Measurements from ENCODE around the gene PSMB7. TPM values are rescaled to one million over a fixed set of nuclear protein-coding genes. Genes with fewer than 3 reads are reported as not detected.

PSMB7 gene
- total RNA-seq, 3 donors from 2014 or later, result 157 to 206 (median 162) TPM

GRCh38 chr9:124443625-124444024 is 28.4 kb upstream of the PSMB7 start:
- DNase-seq (ENCODE audit: low spot score in 2 of 2), result no peak
- intact Hi-C loops (cut with DNase I; ENCODE audit: low total_unique reads), result no loop called here
- Histone ChIP-seq H3K4me1 (no peaks in the 10 kb centered on the region), H3K9me3 (no peaks in the 10 kb centered on the region), H3K27me3 (no peaks in the 10 kb centered on the region), H3K4me3 (no peak overlapping the region), H3K27ac (peak overlapping the region in 1 of 2 donors; percentile 5), H3K36me3 (no peaks in the 10 kb centered on the region)
- no peak for TF ChIP-seq CTCF (IDR thresholded peaks at IDR 0.05)
- TF ChIP-seq POLR2A (IDR thresholded peaks at IDR 0.05), result no peak
- TF ChIP-seq POLR2AphosphoS5 (IDR thresholded peaks at IDR 0.05), result no peak

DNA sequence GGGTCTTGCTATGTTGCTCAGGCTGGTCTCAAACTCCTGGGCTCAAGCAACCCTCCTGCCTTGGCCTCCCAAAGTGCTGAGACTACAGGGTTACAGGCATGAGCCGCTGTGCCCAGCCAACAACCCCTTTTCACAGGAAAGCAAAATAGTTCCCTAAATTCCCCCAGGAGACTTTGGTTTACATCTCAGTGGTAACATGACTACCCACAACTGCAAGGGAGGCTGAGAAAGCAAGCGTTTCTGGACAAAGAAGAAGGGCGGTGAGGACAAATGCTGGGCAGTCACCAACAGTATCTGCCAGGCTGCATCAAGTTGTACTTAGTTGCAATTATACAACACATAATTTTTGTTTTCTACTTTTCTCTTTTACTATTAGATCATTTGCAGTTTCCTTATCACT is 27.6 kb upstream of the PSMB7 start:
- H3K27ac ChIP-seq, result no peak overlapping the region
- H3K36me3 ChIP-seq, result no peaks in the 10 kb centered on the region
- intact Hi-C loops (cut with DNase I; ENCODE audit: low total_unique reads), result no loop called here
- TF ChIP-seq POLR2AphosphoS5 (IDR thresholded peaks at IDR 0.05) (no peak), POLR2A (IDR thresholded peaks at IDR 0.05) (no peak), CTCF (IDR thresholded peaks at IDR 0.05) (no peak)
- no peaks in the 10 kb centered on the region for H3K9me3 ChIP-seq
- no peaks in the 10 kb centered on the region for H3K27me3 ChIP-seq
- H3K4me3 ChIP-seq, result no peak overlapping the region
- peak in 1 of 2 donors; percentile 2 for DNase-seq (ENCODE audit: low spot score in 2 of 2)
- no peaks in the 10 kb centered on the region for H3K4me1 ChIP-seq

DNA sequence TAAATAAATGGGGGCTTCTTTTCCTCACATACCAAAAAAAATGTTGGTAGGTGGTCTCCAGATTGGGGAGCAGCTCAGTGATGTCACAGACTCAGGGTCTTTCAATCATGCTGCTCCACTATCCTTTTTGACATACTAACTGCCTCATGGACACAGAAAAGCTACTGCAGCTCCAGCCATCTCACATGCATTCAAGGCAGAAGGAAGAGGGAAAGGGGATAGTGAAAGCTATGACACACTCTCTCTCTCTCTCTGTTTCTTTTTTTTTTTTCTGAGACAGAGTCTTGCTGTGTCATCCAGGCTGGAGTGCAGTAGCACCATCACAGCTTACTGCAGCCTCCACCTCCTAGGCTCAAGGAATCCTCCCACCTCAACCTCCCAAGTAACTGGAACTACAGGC is 27.1 kb upstream of the PSMB7 start:
- TF ChIP-seq CTCF (IDR thresholded peaks at IDR 0.05) (no peak), POLR2AphosphoS5 (IDR thresholded peaks at IDR 0.05) (no peak), POLR2A (IDR thresholded peaks at IDR 0.05) (no peak)
- H3K27me3 ChIP-seq, result no peaks in the 10 kb centered on the region
- H3K36me3 ChIP-seq, result no peaks in the 10 kb centered on the region
- intact Hi-C loops (cut with DNase I; ENCODE audit: low total_unique reads), result no loop called here
- no peaks in the 10 kb centered on the region for H3K9me3 ChIP-seq
- no peak overlapping the region for H3K4me3 ChIP-seq
- no peak overlapping the region for H3K27ac ChIP-seq
- no peak for DNase-seq (ENCODE audit: low spot score in 2 of 2)
- no peaks in the 10 kb centered on the region for H3K4me1 ChIP-seq

- no peak for DNase-seq (ENCODE audit: low spot score in 2 of 2)
Observed at GRCh38 chr9:124441291-124441690, 26.0 kb upstream of the PSMB7 start.

DNA sequence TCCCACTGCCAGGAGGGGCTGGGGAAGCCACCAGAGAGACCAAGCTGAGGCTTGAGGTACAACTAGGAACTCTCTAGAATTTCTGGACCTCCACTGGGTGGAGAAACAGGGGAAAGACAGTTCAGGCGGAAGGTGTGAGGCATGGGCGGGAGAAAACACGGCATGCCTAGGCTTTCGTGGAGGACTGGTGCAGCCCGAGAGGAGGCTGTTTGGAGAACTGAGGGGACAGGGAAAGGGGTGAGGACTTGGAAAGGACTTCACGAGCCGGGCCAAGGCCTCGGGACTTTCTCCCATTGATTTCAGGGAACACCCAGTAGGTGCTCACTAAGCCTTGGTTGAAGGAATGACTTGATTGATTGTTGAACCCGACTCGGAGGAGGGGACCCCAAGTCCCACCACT is 25.5 kb upstream of the PSMB7 start:
- no peak for TF ChIP-seq CTCF (IDR thresholded peaks at IDR 0.05)
- TF ChIP-seq POLR2AphosphoS5 (IDR thresholded peaks at IDR 0.05), result no peak
- no peak for TF ChIP-seq POLR2A (IDR thresholded peaks at IDR 0.05)
- no peak overlapping the region for H3K27ac ChIP-seq
- intact Hi-C loops (cut with DNase I; ENCODE audit: low total_unique reads), result no loop called here
- H3K27me3 ChIP-seq, result no peaks in the 10 kb centered on the region
- no peaks in the 10 kb centered on the region for H3K9me3 ChIP-seq
- no peak overlapping the region for H3K4me3 ChIP-seq
- no peak for DNase-seq (ENCODE audit: low spot score in 2 of 2)
- no peaks in the 10 kb centered on the region for H3K36me3 ChIP-seq
- H3K4me1 ChIP-seq, result no peaks in the 10 kb centered on the region

More at GRCh38 chr9:124441291-124441690, 26.0 kb upstream of the PSMB7 start:
- H3K4me1 ChIP-seq, result no peaks in the 10 kb centered on the region
- no peaks in the 10 kb centered on the region for H3K9me3 ChIP-seq
- H3K4me3 ChIP-seq, result no peak overlapping the region
- intact Hi-C loops (cut with DNase I; ENCODE audit: low total_unique reads), result no loop called here
- no peaks in the 10 kb centered on the region for H3K27me3 ChIP-seq
- TF ChIP-seq POLR2AphosphoS5 (IDR thresholded peaks at IDR 0.05) (no peak), CTCF (IDR thresholded peaks at IDR 0.05) (no peak), POLR2A (IDR thresholded peaks at IDR 0.05) (no peak)
- H3K27ac ChIP-seq, result no peak overlapping the region
- no peaks in the 10 kb centered on the region for H3K36me3 ChIP-seq
